Karpas-422 (cell line): ENCODE data around the gene SAXO1. TPM values are rescaled to one million over a fixed set of nuclear protein-coding genes. Genes with fewer than 3 reads are reported as not detected.
"Not testable (repeated sequence)": the region's sequence is repeated elsewhere in the genome, so short reads cannot be mapped to it uniquely, and the experiment has no call there.

Source experiments
- DNase-seq: peaks from one replicate; pipeline ENCODE4 v3.0.0-alpha.2; 2015
- H2AFZ ChIP-seq: fragments of 200-600 bp; sonication (generic); 2 replicates; pipeline ENCODE4 v1.6.1; 2014; ENCODE audit warnings: antibody characterized with exemption, low read length, mixed read lengths
- H3K27ac ChIP-seq: fragments of 200-600 bp; sonication (generic); 2 replicates; pipeline ENCODE4 v1.5.1; 2014; ENCODE audit warnings: mild to moderate bottlenecking, low read length, moderate library complexity
- H3K27me3 ChIP-seq: fragments of 200-600 bp; sonication (generic); 2 replicates; pipeline ENCODE4 v1.6.1; 2014; ENCODE audit warnings: low read length, mixed read lengths
- H3K36me3 ChIP-seq: fragments of 200-600 bp; sonication (generic); 2 replicates; pipeline ENCODE4 v1.6.1; 2014; ENCODE audit warnings: low read length, mixed read lengths; ENCODE audit not compliant: insufficient read depth
- H3K4me1 ChIP-seq: fragments of 200-600 bp; sonication (generic); 2 replicates; pipeline ENCODE4 v1.6.1; 2014; ENCODE audit warnings: mild to moderate bottlenecking, low read length, mixed read lengths
- H3K4me2 ChIP-seq: fragments of 200-600 bp; sonication (generic); 2 replicates; pipeline ENCODE4 v1.6.1; 2014; ENCODE audit warnings: low read length, low read depth, mild to moderate bottlenecking; ENCODE audit not compliant: poor library complexity, severe bottlenecking
- H3K4me3 ChIP-seq: fragments of 200-600 bp; sonication (generic); 2 replicates; pipeline ENCODE4 v1.5.1; 2014; ENCODE audit warnings: mild to moderate bottlenecking, antibody characterized with exemption, low read length, mixed read lengths
- H3K79me2 ChIP-seq: fragments of 200-600 bp; sonication (generic); 2 replicates; pipeline ENCODE4 v1.6.1; 2014; ENCODE audit warnings: mild to moderate bottlenecking, low read length, mixed read lengths
- H3K9ac ChIP-seq: fragments of 200-600 bp; sonication (generic); 2 replicates; pipeline ENCODE4 v1.6.0; 2014; ENCODE audit warnings: low read length
- H3K9me2 ChIP-seq: fragments of 200-600 bp; sonication (generic), shearing (Covaris generic); replicated peaks from 2 replicates; pipeline ENCODE4 v1.6.0; 2014; ENCODE audit warnings: mild to moderate bottlenecking, low read length, moderate library complexity; ENCODE audit not compliant: insufficient read depth
- H3K9me3 ChIP-seq: fragments of 300-700, 200-600 bp; sonication (generic); 2 replicates; pipeline ENCODE4 v1.6.1; 2014; ENCODE audit warnings: low read length, mixed read lengths
- H4K20me1 ChIP-seq: fragments of 200-600 bp; sonication (generic); 2 replicates; pipeline ENCODE4 v1.6.1; 2014; ENCODE audit warnings: mild to moderate bottlenecking, antibody characterized with exemption, low read length, low read depth; ENCODE audit not compliant: insufficient read depth
- total RNA-seq: library from RNA; depleted of rRNA; stranded (reverse); fragments of >200 nt; shearing (Covaris generic); gene quantifications from 2 replicates; pipeline ENCODE4 v1.2.3, GENCODE V29; 2014; ENCODE audit warnings: low replicate concordance

Gene SAXO1
- total RNA-seq, 1 experiment from 2014 or later = not detected

DNA sequence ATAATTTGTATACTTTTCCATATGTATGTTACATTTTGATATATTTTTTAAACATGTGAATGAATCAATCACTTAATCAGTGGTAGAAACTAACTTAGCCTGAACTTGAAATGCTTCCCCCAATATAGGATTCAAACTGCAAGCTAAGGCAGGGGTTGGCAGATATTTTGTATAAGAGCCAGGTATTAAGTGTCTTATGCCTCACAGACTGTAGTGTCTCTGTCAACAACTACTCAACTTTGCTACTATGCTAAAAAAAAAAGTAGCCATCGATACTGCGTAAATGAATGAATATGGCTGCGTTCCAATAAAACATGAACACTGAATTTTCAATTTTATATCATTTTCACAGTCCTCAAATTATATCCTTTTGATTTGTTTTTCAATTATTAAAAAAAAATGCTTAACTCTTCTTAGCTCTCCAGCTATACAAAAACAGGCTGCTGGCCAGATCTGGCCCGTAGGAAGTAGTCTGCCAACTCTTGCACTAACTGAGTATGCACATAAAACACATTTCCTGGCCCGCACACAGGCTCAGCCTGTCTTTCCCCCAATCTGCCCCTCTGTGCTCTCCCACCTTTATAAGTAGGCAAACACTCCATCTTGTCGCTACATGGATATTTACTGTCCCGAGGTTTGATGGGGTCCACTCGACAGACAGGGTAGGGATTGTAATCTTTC is 91.8 kb downstream of the SAXO1 start:
- no peaks in the 10 kb centered on the region for H3K9me3 ChIP-seq
- no peaks in the 10 kb centered on the region for H3K27me3 ChIP-seq
- H3K79me2 ChIP-seq = no peaks in the 10 kb centered on the region
- H2AFZ ChIP-seq = no peak overlapping the region
- no peak overlapping the region for H3K4me3 ChIP-seq
- no peaks in the 10 kb centered on the region for H3K9me2 ChIP-seq
- no peak for DNase-seq
- no peak overlapping the region for H3K4me2 ChIP-seq
- H3K4me1 ChIP-seq = no peaks in the 10 kb centered on the region
- H4K20me1 ChIP-seq = no peaks in the 10 kb centered on the region
- H3K36me3 ChIP-seq = no peaks in the 10 kb centered on the region
- no peak overlapping the region for H3K9ac ChIP-seq
- H3K27ac ChIP-seq = no peak overlapping the region

- no peak for DNase-seq
- no peaks in the 10 kb centered on the region for H3K36me3 ChIP-seq
- no peak overlapping the region for H2AFZ ChIP-seq
- no peak overlapping the region for H3K27ac ChIP-seq
- no peaks in the 10 kb centered on the region for H4K20me1 ChIP-seq
- no peak overlapping the region for H3K4me2 ChIP-seq
- H3K4me1 ChIP-seq = no peaks in the 10 kb centered on the region
- no peak overlapping the region for H3K4me3 ChIP-seq
- H3K9ac ChIP-seq = no peak overlapping the region
- H3K9me3 ChIP-seq = no peaks in the 10 kb centered on the region
- no peaks in the 10 kb centered on the region for H3K79me2 ChIP-seq
- H3K9me2 ChIP-seq = no peaks in the 10 kb centered on the region
- no peaks in the 10 kb centered on the region for H3K27me3 ChIP-seq
These were observed 93.1 kb downstream of the SAXO1 start for GRCh38 chr9:18939943-18940342.

- Histone ChIP-seq H3K27me3 (no peaks in the 10 kb centered on the region), H3K4me1 (no peaks in the 10 kb centered on the region), H3K4me3 (no peak overlapping the region), H3K27ac (no peak overlapping the region), H3K9me2 (no peaks in the 10 kb centered on the region), H3K4me2 (no peak overlapping the region), H3K9ac (no peak overlapping the region), H3K36me3 (no peaks in the 10 kb centered on the region), H2AFZ (no peak overlapping the region), H3K9me3 (no peaks in the 10 kb centered on the region), H4K20me1 (no peaks in the 10 kb centered on the region), H3K79me2 (no peaks in the 10 kb centered on the region)
- DNase-seq = no peak
These were observed 96.7 kb downstream of the SAXO1 start for GRCh38 chr9:18936094-18936871.

GRCh38 chr9:18935541-18935940 is 97.5 kb downstream of the SAXO1 start:
- Histone ChIP-seq H3K79me2 (no peaks in the 10 kb centered on the region), H3K9ac (no peak overlapping the region), H3K4me3 (no peak overlapping the region), H2AFZ (no peak overlapping the region), H3K4me2 (no peak overlapping the region), H3K9me2 (no peaks in the 10 kb centered on the region), H4K20me1 (no peaks in the 10 kb centered on the region), H3K27ac (no peak overlapping the region), H3K36me3 (no peaks in the 10 kb centered on the region), H3K9me3 (no peaks in the 10 kb centered on the region), H3K27me3 (no peaks in the 10 kb centered on the region), H3K4me1 (no peaks in the 10 kb centered on the region)
- DNase-seq = no peak

GRCh38 chr9:18930611-18931010 is 102.4 kb downstream of the SAXO1 start:
- not testable (repeated sequence) for H3K9me2 ChIP-seq, H3K27ac ChIP-seq, H3K4me3 ChIP-seq, H3K27me3 ChIP-seq, H3K9ac ChIP-seq, H4K20me1 ChIP-seq, H3K4me2 ChIP-seq, H3K79me2 ChIP-seq, DNase-seq, H3K4me1 ChIP-seq, H2AFZ ChIP-seq, H3K36me3 ChIP-seq, H3K9me3 ChIP-seq

DNA sequence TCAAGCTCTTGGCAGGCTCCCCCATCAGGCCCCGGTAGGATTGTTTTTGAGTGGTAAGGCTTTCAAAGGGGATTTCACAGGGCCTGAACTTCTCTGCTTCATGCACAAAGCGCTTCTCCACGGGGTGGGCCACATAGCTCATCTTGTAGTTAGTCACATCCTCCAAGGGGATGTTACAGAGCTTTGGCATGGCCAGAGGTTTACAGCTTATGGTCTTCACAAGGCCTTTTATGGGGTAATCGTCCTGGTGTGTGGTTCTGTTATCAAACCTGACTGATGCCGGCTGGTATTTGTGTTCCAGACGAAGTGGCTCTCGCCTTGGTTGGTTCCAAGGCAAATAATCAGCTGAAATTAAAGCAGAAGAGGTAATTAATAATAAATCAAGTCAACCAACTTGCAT is 104.3 kb downstream of the SAXO1 start:
- no peak for DNase-seq
- Histone ChIP-seq H3K4me2 (no peak overlapping the region), H3K27ac (no peak overlapping the region), H2AFZ (no peak overlapping the region), H3K4me1 (no peaks in the 10 kb centered on the region), H4K20me1 (no peaks in the 10 kb centered on the region), H3K4me3 (no peak overlapping the region), H3K9me3 (no peaks in the 10 kb centered on the region), H3K36me3 (no peaks in the 10 kb centered on the region), H3K9me2 (no peaks in the 10 kb centered on the region), H3K79me2 (no peaks in the 10 kb centered on the region), H3K27me3 (no peaks in the 10 kb centered on the region; the same call in 1 of the 2 replicates), H3K9ac (no peak overlapping the region)

DNA sequence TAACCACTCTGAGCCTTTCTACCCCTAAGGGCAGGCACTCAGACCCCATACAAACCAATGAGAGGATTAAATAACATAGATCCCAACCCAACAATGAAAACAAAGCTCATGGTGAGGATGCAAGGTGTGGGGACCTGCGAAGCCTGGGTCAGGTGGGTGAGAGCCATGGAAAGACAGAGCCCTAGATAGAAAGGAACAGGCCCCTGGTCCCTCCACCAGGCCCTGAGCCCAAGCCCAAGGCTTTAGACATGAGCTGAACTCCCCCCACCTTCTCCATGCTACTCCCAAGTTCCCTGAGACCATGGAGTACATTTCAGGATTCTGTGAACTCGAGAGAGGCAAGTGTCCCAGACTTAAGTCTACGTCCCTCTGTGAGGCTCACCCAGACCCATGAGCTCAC is 106.5 kb downstream of the SAXO1 start:
- no peaks in the 10 kb centered on the region for H3K9me3 ChIP-seq
- H3K9me2 ChIP-seq = no peaks in the 10 kb centered on the region
- H3K36me3 ChIP-seq = no peaks in the 10 kb centered on the region
- H3K27me3 ChIP-seq = no peaks in the 10 kb centered on the region; the same call in 1 of the 2 replicates
- H3K79me2 ChIP-seq = no peaks in the 10 kb centered on the region
- H3K4me3 ChIP-seq = no peak overlapping the region
- DNase-seq = no peak
- no peak overlapping the region for H2AFZ ChIP-seq
- no peak overlapping the region for H3K4me2 ChIP-seq
- H3K4me1 ChIP-seq = no peaks in the 10 kb centered on the region
- no peak overlapping the region for H3K9ac ChIP-seq
- H4K20me1 ChIP-seq = no peaks in the 10 kb centered on the region
- H3K27ac ChIP-seq = no peak overlapping the region

GRCh38 chr9:18925880-18926279 is 107.1 kb downstream of the SAXO1 start:
- DNase-seq = no peak
- Histone ChIP-seq H3K4me1 (no peaks in the 10 kb centered on the region), H4K20me1 (no peaks in the 10 kb centered on the region), H3K9me3 (no peaks in the 10 kb centered on the region), H3K36me3 (no peaks in the 10 kb centered on the region), H3K9me2 (no peaks in the 10 kb centered on the region), H3K4me2 (no peak overlapping the region), H2AFZ (no peak overlapping the region), H3K4me3 (no peak overlapping the region), H3K79me2 (no peaks in the 10 kb centered on the region), H3K27ac (no peak overlapping the region), H3K27me3 (no peaks in the 10 kb centered on the region; the same call in 1 of the 2 replicates), H3K9ac (no peak overlapping the region)
